GM21526 (cell line): ENCODE data around the gene SLC11A1.

Source experiments
- ATAC-seq: cut with Tn5 transposase; IDR thresholded peaks from one replicate; pipeline ENCODE4 v1.9.1; 2021; ENCODE audit warnings: moderate library complexity; ENCODE audit not compliant: unreplicated experiment, low FRiP score

Gene SLC11A1, protein sequence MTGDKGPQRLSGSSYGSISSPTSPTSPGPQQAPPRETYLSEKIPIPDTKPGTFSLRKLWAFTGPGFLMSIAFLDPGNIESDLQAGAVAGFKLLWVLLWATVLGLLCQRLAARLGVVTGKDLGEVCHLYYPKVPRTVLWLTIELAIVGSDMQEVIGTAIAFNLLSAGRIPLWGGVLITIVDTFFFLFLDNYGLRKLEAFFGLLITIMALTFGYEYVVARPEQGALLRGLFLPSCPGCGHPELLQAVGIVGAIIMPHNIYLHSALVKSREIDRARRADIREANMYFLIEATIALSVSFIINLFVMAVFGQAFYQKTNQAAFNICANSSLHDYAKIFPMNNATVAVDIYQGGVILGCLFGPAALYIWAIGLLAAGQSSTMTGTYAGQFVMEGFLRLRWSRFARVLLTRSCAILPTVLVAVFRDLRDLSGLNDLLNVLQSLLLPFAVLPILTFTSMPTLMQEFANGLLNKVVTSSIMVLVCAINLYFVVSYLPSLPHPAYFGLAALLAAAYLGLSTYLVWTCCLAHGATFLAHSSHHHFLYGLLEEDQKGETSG

DNA sequence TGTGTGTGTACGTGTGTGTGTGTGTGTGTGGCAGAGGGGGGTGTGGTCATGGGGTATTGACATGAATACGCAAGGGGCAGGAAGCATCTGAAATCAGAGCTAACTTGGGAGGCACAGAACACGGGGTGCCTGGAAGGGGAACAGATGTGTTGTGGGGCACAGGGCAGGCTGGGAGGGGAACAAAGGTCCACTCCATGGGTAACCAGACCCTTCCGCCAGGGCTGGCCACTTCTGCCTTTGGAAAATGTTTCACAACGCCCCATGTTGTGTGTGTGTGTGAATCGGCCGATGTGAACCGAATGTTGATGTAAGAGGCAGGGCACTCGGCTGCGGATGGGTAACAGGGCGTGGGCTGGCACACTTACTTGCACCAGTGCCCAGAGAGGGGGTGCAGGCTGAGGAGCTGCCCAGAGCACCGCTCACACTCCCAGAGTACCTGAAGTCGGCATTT is at the start of gene SLC11A1:
SLC11A1 (plus strand) TSS at position 358 of the 451 bp plus-strand sequence. CDS start 96 bp downstream, outside the sequence.
- no peak for ATAC-seq

DNA sequence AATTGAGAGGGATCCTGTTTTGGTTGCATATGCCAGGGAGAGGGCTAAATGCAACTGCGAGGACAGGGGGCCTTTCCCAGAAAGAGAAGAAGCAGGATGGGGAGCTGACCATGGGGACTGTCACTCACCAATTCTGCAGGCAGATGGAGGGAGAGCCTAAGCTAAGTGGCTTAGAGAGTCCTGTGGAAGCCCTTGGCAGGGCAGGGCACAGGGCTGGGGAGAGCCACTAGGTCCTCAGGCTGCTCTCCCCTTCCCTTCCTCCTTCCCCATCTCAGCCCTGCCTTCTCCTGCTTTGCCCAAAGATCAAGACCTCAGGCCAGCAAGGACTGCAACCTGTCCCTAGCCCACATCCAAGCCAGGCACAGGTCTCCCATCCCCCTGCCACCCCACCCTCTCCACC is 49.8 kb upstream of the SLC11A1 start:
- no peak for ATAC-seq

DNA sequence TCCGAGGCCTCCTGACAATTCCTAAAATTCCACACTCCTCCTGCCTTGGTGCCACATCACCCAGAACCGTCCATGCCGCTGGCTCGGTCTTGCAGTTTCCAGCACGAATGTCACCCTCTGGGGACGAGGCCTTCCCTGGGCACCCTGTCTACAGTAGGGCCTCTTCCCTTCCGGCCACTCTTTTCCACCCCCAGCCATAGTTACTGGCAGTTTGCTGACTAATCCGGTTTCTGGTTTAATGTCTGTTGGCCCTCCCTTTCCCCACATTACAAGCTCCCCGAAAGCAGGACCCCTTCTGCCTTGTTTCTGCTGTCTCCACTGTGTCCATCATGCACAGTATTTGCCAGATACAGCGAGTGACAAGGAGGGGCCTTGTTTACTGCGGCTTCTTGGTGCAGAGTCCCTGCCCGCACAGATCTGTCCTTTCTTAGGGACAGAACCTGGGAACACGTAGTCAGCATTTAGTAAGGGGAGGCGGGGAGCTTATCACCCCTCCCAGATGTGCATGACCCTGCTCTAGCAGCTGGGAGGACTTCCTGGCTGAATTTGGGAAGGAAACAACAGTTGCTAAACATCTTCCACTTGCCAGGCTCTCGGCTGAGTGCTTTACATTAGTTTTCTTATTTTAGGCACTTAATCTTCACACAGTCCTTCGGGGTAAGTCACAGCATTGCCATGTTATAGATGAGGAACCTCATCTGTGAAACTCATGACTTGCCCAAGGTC is 49.0 kb upstream of the SLC11A1 start:
- no peak for ATAC-seq

DNA sequence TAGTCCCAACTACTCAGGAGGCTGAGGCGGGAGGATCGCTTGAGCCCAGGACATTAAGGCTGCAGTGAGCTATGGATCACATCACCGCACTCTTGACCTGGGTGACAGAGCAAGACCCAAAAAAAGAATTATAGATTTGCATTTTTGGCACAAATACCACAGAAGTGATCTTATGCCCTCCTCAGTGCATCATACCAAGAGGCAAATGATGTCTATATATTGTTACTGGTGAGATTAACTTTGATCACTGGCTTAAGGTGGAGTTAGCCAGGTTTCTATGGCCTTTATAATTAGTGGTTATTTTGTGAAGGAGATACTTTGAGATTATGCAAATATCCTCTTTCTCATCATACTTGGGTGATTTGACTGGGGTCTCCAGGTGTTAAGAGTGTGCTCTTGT is 47.5 kb upstream of the SLC11A1 start:
- ATAC-seq = no peak

DNA sequence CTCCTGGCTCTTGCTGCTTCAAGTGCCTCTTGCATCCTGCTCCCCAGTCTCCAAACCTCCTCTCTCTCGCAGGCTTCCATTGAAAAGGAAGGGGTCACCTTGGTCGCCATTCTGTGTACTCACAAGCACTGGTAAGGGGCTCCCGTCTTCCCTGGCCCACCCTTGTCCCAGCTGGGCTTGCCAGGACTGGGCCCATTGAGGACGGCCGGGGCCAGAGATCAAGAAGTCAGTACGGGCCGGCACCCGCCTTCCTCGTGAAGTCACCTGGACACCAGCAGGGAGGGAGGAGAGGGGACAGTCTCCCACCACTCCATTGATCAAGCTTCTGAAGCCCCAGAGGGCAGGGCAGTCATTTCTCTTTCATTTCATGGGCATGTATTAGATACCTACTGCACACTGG is 41.4 kb upstream of the SLC11A1 start:
- ATAC-seq = no peak

DNA sequence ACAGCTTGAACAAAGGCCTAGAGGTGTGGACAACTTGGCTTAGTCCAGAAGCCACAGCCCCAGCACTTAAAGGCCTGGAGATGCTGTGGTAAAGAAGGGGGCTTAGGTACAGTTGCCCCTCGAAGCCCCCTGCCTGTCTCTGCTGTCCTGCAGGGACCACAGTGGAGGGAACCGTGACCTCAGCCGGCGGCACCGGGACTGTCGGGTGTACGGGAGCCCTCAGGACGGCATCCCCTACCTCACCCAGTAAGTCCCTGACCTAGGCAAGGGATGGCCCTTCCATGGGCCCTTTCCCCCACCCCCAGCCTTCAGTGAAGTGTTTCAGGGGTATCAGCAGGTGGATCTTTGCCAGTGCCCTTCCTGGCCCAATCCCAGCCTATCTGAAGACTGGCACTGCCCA is 40.7 kb upstream of the SLC11A1 start:
- no peak for ATAC-seq

DNA sequence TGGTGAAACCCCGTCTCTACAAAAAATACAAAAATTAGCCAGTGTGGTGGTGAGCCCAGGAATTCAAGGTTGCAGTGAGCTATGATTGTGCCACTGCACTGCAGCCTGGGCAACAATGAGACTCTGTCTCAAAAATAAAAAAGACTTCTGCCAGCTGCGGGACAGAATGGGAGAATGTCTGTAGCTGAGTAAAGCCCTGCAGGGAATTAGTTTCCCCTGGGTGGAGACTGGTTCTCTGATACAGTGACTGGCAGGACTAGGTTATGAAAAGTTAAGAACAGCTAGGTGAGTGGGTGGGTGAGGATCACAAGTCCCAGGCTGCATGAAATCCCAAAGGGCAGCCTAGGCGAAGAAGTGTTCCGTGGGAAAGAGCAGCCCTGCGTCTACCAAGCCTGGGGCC is 39.2 kb upstream of the SLC11A1 start:
- no peak for ATAC-seq

DNA sequence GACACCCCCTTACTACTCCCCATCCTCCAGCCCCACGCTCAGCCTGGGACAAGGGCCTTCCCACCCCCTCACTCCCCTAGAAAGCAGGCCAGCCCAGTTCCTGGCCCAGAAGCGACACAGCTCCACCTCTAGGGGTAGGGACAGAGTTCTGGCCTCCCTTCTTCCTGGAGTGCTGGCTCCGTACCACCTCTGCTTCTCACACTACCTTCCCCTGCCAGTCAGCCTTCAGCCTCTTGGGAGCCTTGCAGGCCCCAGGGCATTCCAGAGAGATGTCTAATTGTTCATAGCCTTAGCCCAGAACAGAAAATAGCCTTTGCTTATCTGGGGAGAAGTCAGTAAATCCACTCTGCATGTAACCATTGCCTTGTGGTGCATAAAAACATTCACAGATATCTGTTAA is 38.5 kb upstream of the SLC11A1 start:
- ATAC-seq = no peak

DNA sequence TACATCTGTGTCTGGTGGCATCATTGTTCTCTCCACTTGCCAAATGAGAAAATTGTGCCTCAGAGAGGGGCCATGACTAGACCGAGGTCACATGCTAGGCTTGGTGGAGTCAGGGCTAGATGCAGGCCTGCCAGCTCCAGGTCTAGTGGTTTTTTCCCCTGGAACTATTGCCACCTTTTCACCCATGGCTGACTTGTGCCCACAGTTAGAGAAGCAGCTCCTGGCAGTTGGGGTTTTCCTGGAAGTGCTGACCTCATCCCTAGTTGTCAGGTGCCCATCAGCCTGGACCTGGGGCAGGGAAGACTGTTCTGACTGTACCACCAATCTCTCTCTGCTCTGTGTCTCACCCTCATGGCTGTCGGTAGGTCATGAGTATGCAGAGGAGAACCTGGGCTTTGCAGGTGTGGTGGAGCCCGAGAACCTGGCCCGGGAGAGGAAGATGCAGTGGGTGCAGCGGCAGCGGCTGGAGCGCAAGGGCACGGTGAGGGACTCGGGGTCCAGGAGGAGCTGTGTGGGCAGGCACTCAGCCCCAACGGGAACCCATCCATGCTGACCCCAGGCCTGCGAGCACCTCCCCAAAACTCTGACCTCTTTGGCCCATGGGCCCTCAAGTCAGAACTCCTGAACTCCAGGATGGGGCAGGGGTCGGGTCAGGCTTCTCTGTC is 37.9 kb upstream of the SLC11A1 start:
- no peak for ATAC-seq

DNA sequence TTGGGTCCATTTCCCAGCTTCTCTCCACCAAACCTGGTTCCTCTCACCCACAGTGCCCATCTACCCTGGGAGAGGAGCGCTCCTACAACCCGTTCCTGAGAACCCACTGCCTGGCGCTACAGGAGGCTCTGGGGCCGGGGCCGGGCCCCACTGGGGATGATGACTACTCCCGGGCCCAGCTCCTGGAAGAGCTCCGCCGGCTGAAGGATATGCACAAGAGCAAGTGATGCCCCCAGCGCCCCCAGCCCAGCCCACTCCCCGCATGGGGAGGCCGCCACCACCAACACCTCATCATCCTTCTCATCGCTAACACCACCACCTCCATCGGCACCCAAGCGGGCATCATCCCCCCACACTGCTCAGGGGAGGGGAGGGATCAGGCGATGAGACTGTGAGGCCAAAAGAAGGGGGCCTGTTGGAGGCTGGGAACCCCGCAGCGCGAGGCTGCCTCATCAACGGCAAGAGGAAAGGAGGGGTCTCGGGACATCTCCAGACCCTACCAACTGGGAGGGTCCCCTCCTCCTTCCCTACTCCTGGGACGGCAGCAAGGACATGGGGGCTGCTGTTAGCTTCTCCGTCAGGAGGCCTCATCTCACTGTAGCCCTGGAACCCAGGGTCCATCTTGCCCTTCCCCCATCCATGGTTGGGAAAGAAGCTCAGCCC is 37.2 kb upstream of the SLC11A1 start:
- no peak for ATAC-seq

DNA sequence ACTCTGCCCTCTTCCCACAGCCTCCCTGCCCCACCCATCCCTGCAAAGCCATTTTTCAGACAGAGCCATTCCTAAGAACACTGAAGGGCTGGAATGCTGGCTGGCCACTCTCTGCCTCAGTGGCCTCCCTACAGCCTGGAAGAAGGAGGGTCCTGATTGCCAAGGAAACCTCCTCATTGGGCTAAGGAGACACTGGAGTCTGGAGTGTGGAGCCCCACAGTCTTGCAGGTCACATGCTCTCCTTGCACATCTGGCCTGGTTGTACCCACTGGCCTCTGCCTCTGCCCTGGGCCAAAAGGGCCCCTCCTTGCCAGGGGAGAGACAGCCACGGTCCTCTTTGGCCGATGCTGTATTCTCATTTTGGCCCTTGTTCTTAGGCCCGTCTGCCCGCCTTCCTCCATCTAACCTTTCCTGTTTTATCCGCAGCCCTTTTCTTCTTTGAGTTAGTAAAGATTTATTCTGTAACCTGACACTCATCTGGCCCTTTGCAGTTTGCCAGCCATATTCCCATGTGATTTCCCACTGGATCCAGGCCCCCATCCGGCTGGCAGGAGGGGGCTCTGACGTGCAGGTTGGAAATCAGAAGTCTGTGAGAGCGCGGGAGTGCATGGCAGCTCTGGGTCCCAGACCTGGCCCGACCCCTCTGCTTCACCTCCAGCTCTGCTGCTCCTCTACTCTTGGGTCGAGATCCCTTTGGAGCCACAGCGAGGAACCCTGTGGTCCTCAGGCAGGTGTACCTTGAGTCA is 36.4 kb upstream of the SLC11A1 start:
- ATAC-seq = no peak

DNA sequence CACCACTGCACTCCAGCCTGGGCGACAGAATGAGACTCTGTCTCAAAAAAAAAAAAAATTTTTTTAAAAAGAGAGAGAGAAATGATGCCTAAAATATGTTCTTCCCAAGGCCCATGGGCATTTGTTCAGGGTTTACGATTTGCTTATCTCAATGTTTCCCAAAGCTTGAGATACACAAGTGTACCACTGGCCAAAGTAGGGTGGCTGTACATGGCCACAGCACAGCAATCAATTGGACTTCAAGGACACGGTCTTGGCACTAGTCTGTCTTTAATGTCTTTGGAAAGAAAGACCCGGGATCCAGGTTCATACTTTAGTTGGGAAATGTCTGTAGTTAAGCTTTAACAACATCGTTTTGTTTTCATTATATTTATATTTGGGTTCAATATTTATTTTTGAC is 34.9 kb upstream of the SLC11A1 start:
- no peak for ATAC-seq

DNA sequence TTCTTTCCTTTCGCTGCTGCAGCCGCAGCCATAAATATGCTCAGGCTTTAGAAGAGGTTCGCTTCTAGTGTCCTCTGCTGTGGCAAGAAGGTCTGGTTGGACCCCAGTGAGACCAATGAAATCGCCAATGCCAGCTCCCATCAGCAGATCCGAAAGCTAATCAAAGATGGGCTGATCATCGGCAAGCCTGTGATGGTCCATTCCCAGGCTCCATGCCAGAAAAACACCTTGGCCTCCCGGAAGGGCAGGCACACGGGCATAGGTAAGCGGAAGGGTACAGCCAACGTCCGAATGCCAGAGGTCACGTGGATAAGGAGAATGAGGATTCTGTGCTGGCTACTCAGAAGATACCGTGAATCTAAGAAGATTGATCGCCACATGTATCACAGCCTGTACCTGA is 28.0 kb upstream of the SLC11A1 start:
- ATAC-seq = no peak

DNA sequence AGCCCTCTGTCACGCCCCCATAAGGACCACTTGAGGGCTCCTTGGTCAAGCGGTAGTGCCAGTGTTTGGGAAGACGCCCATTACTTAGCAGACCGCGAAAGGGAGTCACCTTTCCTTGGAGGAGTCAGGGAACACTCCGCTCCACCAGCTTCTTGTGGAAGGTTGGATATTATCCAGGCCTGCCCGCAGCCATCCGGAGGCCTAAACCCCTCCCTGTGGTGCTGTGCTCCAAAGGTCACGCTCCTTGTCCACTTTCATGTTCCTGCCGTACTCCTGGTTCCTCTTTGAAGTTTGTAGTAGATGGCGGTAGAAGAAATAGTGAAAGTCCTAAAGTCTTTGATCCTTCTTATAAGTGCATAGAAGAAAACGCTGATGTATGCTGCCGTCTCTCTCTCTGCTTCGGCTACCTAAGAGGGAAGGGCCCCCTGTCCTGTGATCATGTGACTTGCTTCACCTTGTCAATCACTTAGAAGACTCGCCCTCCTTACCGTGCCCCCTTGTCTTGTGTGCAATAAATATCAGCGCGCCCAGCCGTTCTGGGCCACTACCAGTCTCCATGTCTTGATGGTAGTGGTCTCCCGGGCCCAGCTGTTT is 27.1 kb upstream of the SLC11A1 start:
- no peak for ATAC-seq

DNA sequence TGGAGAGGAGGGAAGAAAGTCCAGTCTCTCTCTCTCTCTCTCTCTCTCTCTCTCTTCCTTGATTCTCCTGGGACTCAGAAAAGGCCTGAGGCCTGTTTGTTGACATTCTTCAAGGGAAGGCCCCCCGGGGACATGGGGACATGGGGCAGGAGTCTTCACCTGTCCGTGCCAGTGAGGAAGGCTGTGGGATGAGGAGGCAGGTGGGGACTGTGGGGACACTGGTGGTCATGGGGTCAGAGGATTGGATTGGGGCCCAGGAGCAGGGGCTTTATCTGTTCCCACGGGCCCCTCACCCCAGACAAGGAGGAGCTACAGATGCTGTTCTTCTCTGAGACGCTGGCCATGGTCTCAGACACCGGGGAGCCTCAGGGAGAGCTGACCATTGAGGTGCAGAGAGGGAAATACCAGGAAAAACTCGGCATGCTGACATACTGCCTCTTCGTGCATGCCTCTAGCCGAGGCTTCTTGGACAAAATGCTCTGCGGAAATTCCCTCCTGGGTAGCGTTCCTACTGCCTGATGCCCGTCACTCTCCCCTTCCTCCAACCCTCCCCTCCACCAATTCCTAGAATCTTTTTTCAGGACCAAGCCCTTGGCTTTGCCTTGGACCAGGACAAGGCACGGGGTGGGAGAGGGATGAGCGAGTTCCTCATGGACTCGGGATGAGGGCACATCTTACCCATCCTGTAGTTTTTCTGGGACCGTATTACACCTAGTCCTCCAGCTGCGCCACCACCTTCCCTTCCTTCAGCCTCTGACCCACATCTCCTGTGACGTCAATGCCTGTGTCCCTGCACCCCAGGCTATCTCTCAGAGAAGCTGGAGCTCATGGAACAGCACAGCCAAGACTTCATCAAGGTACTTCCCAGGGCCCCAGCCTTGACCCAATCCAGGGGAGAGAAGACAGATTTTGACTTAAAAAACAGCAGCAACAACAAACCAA is 24.6 kb upstream of the SLC11A1 start:
- no peak for ATAC-seq

DNA sequence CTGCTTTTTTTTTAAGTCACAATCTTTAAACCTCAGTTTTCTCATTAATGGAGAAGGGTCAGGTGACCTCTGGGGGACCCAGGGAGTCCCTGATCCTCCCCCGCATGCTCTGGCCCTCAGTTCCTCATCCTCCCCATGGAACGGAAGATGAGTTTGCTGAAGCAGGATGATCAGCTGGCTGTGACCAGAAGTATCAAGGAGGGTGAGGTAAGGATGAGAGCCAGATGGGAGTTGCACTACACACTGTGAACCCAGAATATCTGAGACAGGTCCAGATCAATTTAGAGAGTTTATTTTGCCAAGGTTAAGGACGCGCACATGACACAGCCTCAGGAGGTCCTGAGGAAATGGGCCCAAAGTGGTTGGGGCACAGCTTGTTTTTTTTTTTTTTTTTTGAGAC is 21.6 kb upstream of the SLC11A1 start:
- ATAC-seq = no peak

DNA sequence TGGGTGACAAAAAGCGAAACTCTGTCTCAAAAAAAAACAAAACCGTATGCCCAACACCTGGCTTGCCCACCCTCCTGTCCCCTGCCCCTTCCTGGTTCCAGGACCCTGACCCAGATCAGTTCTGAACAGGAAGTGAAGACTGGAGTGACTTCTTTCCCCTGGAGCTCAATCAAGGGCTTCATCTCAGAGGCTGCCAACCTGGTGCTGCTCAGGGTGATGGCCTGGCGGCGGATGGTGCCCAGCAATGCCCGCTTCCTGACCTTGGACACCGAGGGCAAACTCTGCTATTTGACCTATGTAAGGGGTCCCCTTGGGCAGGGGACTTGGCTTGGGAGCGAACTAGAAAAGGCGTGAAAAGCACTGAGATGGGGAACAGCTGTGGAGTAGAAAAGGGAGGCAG is 19.5 kb upstream of the SLC11A1 start:
- no peak for ATAC-seq

DNA sequence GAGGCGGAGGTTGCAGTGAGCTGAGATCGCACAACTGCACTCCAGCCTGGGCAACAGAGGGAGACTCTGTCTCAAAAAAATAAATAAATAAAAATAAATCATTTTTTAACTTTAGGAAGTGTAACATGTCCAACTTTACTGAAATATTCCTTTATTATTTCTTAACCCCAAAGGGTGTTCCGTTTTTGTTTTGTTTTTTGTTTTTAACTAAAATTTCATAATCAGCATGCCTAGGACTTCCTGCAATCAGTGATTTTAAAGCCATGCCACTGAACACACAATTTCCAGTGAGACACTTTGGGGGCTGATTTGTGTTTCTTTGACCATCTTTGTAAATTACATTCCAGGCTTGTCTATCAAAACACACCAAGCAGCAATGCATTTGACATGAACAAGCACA is 18.3 kb upstream of the SLC11A1 start:
- no peak for ATAC-seq
